Natural killer cell treated with Interleukin-12 subunit alpha and Interleukin-12 subunit beta and Interleukin-15 and Interleukin-18, amount 100 ng/mL, for 72 hours (primary cell): ENCODE measurements around the gene NTRK2. TPM values are rescaled to one million over a fixed set of nuclear protein-coding genes. Genes with fewer than 3 reads are reported as not detected.
A peak's percentile ranks its signal among the peaks of the same experiment; 100 is the strongest.

Experiments used
- ATAC-seq, 2 donors: fragments of 150-1000 bp; cut with Tn5 transposase in 1 of 2; sonication (Bioruptor Pico), chemical (Tn5 transposase) in 1 of 2; 2 replicates each; pipeline ENCODE4 v1.10.0; 2021
- DNase-seq: peaks from one replicate; pipeline ENCODE4 v3.0.0; 2022; ENCODE audit warnings: low spot score
- H3K27ac Mint-ChIP-seq, 2 donors: 1 replicate in 1 of 2; 2 replicates in 1 of 2; pipeline ENCODE4 v1.8.0; 2022; ENCODE audit warnings: mixed read lengths in 2 of 2, mild to moderate bottlenecking in 1 of 2, moderate library complexity in 1 of 2
- H3K27me3 Mint-ChIP-seq, 2 donors: 1 replicate in 1 of 2; 2 replicates in 1 of 2; pipeline ENCODE4 v1.8.0; 2022; ENCODE audit warnings: mixed read lengths in 2 of 2
- H3K36me3 Mint-ChIP-seq: one replicate; pipeline ENCODE4 v1.8.0; 2022; ENCODE audit warnings: mixed read lengths
- H3K4me1 Mint-ChIP-seq, 2 donors: 1 replicate in 1 of 2; 2 replicates in 1 of 2; pipeline ENCODE4 v1.8.0; 2022; ENCODE audit warnings: low read depth in 2 of 2, mixed read lengths in 2 of 2, mild to moderate bottlenecking in 1 of 2
- H3K4me3 Mint-ChIP-seq: one replicate; pipeline ENCODE4 v1.8.0; 2022; ENCODE audit warnings: mixed read lengths
- H3K9me3 Mint-ChIP-seq: 2 replicates; pipeline ENCODE4 v1.8.0; 2022; ENCODE audit warnings: mixed read lengths
- total RNA-seq, 2 donors: library from RNA; stranded (reverse); gene quantifications; one replicate each; pipeline ENCODE4 v1.2.3, GENCODE V29; 2022

Gene NTRK2
- total RNA-seq, 2 donors from 2014 or later, result 0.24 to 2.4 TPM

DNA sequence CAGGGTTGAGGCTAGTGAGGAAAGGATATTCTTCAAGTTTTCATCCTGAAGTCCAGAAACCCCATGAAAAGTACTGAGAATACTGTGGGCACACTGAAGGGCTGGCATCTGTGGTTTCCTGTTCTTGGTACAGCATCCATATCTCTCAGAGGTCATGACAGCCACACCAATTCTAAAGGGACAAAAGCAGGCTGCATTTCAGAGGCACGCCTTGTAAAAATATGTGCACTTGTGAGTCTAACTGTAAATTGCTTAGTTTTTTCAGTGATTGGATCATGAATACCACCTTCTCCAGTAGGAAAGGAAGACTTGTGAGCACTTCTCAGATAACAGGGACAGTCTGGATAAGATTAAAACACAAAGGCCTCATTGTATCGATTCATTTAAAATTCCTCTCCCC lies 230.9 kb downstream of the NTRK2 start:
- Mint-ChIP-seq H3K9me3 (no peaks in the 10 kb centered on the region), H3K4me1 (no peaks in the 10 kb centered on the region), H3K4me3 (no peak overlapping the region), H3K36me3 (no peaks in the 10 kb centered on the region), H3K27ac (no peak overlapping the region), H3K27me3 (peaks cover 12 to 32% of the 10 kb centered on the region in 2 donors)
- ATAC-seq (no peak), DNase-seq (no peak)

DNA sequence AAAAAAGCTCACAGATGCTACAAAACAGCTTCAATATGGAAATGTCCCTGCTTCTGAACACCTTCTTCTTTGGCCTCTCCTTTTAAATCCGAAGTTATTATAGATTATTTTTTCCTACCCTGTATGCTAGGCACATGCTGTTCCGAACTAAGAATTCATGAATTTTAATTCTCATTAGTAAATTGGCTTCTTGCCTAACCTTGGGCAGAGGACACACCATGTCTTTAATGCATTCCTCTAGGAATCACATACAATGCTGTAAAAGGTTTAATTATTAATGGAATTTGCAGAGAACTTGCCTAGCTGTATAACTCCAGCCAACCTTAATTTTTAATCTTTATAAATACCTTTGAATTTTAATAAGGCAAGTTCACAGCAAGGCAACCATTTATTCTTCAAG lies 234.4 kb downstream of the NTRK2 start:
- Mint-ChIP-seq H3K9me3 (no peaks in the 10 kb centered on the region), H3K4me3 (no peak overlapping the region), H3K4me1 (no peaks in the 10 kb centered on the region), H3K36me3 (no peaks in the 10 kb centered on the region), H3K27ac (no peak overlapping the region), H3K27me3 (peaks cover 20 to 43% of the 10 kb centered on the region in 2 donors)
- no peak for DNase-seq
- ATAC-seq, result no peak

DNA sequence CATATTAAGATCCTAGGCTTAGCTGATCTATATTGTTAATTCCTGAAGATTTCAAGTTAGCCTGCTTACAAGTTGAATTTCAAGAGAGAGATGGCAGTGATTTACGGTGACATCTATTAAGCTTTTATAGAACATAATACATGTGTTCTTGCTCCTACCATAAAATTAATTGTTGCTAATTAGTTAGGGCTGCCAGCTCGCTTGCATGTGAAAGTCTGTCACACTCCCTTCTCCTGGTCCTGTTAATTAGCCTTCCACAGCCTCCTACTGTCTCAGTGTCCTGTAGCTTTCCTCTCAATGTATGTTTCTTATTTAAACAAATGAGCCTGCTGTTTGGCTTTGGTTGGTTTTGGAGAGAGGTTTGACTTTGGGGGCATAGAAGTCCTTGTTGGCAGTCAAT lies 247.2 kb downstream of the NTRK2 start:
- Mint-ChIP-seq H3K9me3 (no peaks in the 10 kb centered on the region), H3K4me3 (no peak overlapping the region), H3K27me3 (peaks cover 16 to 42% of the 10 kb centered on the region in 2 donors), H3K27ac (no peak overlapping the region), H3K36me3 (no peaks in the 10 kb centered on the region), H3K4me1 (no peaks in the 10 kb centered on the region)
- DNase-seq, result no peak
- ATAC-seq, result no peak

DNA sequence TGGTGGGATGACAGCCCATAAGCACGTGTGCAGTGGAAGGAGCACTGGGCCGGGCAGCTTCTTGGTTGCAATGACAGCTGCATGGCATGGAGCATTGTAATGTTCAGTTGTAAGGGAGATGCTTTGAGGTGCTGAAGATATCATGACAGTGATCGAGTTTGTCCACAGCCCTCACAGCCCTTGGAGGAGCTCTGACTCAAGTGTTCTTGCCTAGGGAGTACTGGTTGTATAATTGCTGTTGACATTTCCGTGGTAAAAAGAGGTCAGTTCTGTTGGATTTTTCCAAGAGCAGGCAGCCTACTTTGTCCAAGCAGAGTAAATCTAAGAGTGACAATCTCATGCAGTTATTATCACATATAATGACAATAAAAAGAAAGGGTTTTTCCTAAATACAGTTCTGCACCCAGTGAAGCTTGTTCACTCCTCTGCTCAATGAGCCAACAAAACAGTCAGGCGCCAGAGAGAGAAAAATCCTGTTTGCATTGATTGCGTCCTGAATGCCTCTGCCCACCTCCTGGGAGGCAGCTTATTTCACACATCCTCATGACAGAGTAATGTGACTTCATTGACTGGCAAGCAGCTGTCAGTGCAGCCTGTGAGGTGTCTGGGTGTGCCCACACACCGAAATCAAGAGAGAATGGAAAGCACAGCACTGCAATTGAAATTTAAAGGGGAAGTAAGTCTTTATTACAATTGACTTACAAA lies 248.0 kb downstream of the NTRK2 start:
- Mint-ChIP-seq H3K36me3 (no peaks in the 10 kb centered on the region), H3K4me1 (no peaks in the 10 kb centered on the region), H3K4me3 (no peak overlapping the region), H3K9me3 (no peaks in the 10 kb centered on the region), H3K27me3 (peaks cover 14 to 35% of the 10 kb centered on the region in 2 donors), H3K27ac (no peak overlapping the region)
- DNase-seq (no peak), ATAC-seq (no peak)

DNA sequence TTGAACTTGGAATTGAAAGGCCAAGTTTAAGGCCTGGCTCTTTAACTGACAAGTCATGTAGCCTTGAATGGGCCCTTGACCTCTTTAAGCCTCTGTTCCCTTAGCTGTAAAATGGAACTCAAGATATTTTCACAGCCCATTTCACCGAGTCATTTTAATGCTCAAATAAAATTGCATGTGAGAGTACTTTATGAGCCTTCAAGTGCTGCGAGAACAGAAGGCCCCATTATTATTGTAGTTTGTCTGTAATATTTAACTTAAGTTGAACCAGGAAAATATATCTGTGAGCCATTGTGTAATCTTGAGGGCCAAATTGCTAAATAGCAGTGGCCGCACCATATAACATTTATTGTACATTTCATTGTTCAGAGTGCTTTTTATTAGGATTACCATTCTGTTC lies 249.9 kb downstream of the NTRK2 start:
- DNase-seq (no peak), ATAC-seq (no peak)
- H3K27me3 Mint-ChIP-seq, result peaks cover 16 to 21% of the 10 kb centered on the region in 2 donors
- no peak overlapping the region for H3K4me3 Mint-ChIP-seq
- H3K9me3 Mint-ChIP-seq, result no peaks in the 10 kb centered on the region
- H3K36me3 Mint-ChIP-seq, result no peaks in the 10 kb centered on the region
- H3K4me1 Mint-ChIP-seq, result no peaks in the 10 kb centered on the region
- no peak overlapping the region for H3K27ac Mint-ChIP-seq

DNA sequence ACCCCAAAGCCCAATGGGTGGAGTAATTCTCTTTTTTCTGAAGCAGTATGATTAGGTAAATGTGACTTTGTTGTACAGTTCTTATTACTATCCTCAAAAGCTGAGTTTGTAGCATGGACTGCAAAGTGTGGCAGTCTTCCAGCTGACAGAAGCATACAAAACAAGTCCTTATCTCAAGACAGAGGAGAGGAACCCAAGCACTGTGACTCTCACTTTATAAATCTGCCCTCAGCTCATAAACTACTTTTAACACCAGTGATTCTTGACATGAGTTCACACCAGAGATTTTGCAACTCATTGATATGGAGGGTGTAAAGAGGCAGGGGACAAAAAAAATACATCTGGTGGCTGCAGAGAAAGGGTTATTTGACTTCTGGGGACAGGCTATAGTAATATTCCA lies 251.6 kb downstream of the NTRK2 start:
- peaks cover 16 to 33% of the 10 kb centered on the region in 2 donors for H3K27me3 Mint-ChIP-seq
- H3K4me3 Mint-ChIP-seq, result no peak overlapping the region
- H3K36me3 Mint-ChIP-seq, result no peaks in the 10 kb centered on the region
- H3K27ac Mint-ChIP-seq, result no peak overlapping the region
- ATAC-seq (no peak), DNase-seq (no peak)
- no peaks in the 10 kb centered on the region for H3K9me3 Mint-ChIP-seq
- H3K4me1 Mint-ChIP-seq, result no peaks in the 10 kb centered on the region

DNA sequence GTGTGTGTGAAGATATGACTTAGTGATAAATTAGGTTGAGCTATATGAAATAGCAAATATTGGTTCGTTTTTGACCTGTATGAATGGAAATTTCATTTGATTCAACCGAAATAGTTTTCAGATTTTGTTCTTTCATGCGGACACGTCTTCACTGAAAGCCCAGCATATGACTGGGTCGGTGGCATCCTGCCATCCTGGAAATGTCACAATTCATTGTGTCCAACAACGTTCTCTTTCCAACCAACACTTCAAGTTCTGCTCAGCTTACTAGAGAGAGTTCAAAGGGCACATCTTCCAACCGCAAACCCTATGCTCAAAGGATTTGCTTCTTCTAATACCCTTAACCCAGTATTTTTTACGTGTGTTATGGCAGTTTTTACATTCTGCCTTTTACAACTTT lies 252.5 kb downstream of the NTRK2 start:
- Mint-ChIP-seq H3K36me3 (no peaks in the 10 kb centered on the region), H3K4me1 (no peaks in the 10 kb centered on the region), H3K4me3 (no peak overlapping the region), H3K27ac (no peak overlapping the region), H3K27me3 (peaks cover 19 to 40% of the 10 kb centered on the region in 2 donors), H3K9me3 (no peaks in the 10 kb centered on the region)
- no peak for DNase-seq
- ATAC-seq, result no peak

DNA sequence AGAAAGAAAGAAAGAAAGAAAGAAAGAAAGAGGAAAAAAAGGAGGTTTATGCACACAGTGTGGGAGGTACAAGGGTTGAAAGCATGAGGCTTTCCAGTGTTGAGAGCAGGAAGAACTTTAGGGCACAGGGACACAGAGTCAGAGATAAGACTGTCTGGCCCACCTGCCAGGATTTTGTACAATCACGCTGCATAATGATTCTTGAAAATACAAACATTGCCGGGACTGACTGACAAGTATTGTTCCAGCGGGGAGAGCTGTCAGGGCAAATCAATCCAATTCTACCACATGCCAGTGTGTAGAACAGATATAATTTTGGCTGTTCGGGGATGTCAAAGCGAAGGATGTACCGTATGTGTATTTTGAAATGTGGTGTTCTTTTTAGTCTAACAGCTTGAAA lies 254.7 kb downstream of the NTRK2 start:
- Mint-ChIP-seq H3K4me1 (no peaks in the 10 kb centered on the region), H3K27ac (no peak overlapping the region), H3K4me3 (no peak overlapping the region), H3K27me3 (peaks cover 26 to 40% of the 10 kb centered on the region in 2 donors), H3K9me3 (no peaks in the 10 kb centered on the region), H3K36me3 (no peaks in the 10 kb centered on the region)
- ATAC-seq (no peak), DNase-seq (no peak)

DNA sequence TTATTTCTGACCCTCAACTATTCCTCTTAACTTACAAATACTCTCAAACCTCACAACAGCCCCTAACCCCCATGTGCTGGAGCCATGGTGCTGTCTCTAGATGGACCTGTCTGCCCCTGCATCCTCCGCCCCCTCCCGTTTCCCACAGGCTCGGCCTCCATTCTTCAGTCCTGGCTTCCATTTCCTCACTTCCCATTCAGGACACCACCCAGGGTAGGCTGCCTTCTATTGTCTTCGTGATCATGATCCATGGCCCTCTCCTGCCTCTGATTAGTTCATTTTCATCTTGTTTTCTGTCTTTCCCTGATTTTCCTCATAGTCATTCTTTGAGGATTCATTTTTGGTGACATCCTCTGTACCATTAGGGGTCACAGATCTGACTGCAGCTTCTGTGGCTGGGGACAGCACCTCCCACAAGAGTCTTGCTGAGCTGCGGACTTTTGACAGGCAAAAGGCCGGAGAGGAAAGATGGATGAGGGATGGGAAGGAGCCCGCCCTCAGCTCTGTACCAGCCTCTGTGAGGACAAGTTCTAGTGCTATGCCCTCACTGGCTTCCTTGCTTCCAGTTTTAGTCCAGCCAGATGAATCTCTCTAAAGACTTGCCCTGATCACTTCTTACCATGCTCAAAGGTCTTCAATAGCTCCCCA lies 255.8 kb downstream of the NTRK2 start:
- Mint-ChIP-seq H3K27me3 (peaks cover 28 to 38% of the 10 kb centered on the region in 2 donors), H3K27ac (no peak overlapping the region), H3K9me3 (no peaks in the 10 kb centered on the region), H3K36me3 (no peaks in the 10 kb centered on the region), H3K4me3 (no peak overlapping the region), H3K4me1 (no peaks in the 10 kb centered on the region)
- ATAC-seq (peak in 1 of 2 donors; percentile 50), DNase-seq (no peak)

DNA sequence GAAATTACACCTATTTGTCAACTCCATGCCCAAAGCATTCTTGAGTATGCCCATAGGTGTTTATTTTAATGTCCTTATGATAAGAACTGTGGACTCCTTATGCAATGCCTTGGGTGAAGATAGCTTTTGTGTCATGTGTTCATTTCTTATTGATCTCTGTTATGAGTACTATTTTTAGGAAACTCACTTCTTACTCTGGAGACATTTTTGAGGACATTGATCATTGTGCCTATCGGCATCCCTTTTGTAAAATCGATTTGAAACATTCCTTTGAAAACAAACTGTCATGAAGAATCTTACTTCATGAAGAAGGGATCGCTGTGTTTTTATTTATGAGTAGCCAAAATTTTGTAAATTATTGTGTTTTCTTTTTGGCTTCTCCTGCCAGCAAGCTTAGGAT lies 257.3 kb downstream of the NTRK2 start:
- no peaks in the 10 kb centered on the region for H3K9me3 Mint-ChIP-seq
- ATAC-seq (no peak), DNase-seq (no peak)
- H3K36me3 Mint-ChIP-seq, result no peaks in the 10 kb centered on the region
- no peak overlapping the region for H3K27ac Mint-ChIP-seq
- H3K4me1 Mint-ChIP-seq, result no peaks in the 10 kb centered on the region
- peaks cover 25 to 36% of the 10 kb centered on the region in 2 donors for H3K27me3 Mint-ChIP-seq
- no peak overlapping the region for H3K4me3 Mint-ChIP-seq

DNA sequence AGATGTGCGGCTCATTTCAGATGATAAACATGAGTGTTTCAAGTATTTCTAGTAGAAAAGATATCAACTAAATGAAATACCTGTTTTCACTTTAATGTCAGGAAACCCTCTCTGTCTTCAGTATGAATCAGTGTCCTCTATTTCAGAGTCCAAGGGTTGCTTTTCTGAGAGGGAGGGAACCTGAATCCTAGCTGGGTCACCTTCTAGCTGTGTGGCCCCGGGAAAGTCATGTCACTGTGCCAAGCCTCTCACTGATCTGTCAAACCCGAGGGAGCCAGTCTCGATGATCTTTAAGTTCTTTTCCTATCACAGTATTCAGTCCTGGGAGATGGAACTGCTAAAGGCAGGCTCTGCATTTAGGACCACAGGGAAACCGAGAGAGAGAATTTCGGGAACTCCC lies 258.9 kb downstream of the NTRK2 start:
- no peak for ATAC-seq
- no peak overlapping the region for H3K27ac Mint-ChIP-seq
- H3K36me3 Mint-ChIP-seq, result no peaks in the 10 kb centered on the region
- no peaks in the 10 kb centered on the region for H3K9me3 Mint-ChIP-seq
- H3K4me1 Mint-ChIP-seq, result no peaks in the 10 kb centered on the region
- no peak for DNase-seq
- peaks cover 22 to 43% of the 10 kb centered on the region in 2 donors for H3K27me3 Mint-ChIP-seq
- H3K4me3 Mint-ChIP-seq, result no peak overlapping the region

DNA sequence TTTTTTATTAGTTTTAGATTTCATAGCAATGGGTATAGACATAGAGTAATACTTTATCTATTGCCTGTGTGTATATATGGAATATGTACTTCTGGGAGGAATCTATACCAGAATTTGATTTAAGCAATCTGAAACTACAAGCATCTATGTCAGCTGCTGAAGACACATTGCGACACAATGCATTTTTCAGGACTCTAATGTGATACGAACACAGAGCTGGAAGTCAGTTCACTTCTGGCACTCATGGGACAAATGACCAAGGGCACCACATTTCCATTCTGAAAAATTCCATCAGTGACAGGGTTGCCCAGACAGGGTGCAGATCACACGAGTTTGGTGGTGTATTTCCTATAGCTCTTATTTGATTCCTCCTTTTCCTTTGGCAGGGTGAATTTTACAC lies 259.5 kb downstream of the NTRK2 start:
- Mint-ChIP-seq H3K27me3 (peaks cover 20 to 39% of the 10 kb centered on the region in 2 donors), H3K9me3 (no peaks in the 10 kb centered on the region), H3K4me3 (no peak overlapping the region), H3K36me3 (no peaks in the 10 kb centered on the region), H3K4me1 (no peaks in the 10 kb centered on the region), H3K27ac (no peak overlapping the region)
- no peak for ATAC-seq
- DNase-seq, result no peak

DNA sequence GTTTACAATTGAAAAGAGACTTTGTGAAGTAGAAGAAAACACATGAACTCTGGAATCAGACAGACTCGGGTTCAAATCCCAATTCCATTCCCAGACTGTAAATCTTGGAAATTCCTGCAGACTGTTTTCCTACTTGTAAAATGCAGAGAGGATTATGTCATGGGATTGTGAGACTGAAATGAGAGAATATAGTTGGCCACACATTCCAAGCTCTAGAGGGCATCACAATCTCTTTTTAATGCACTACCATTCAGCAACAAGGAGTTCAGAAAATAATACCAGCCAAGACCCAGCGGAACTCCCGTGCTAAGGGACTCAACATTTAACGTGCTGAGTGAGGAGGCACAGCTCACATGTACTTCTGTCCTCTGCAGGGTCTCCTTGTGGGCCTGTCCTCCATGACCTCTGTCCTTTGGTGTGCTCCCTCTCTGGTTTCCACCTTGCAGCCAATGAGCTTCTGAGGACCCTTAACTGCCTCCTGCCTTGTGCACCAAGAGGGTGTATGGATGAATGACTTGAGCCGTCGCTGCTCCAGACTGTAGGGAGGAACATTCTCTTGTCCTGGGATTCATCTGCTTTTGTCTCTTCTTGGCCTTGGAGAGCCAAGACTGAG lies 263.5 kb downstream of the NTRK2 start:
- no peak for ATAC-seq
- Mint-ChIP-seq H3K27me3 (peaks cover 8 to 17% of the 10 kb centered on the region in 2 donors), H3K4me1 (no peaks in the 10 kb centered on the region), H3K4me3 (no peak overlapping the region), H3K9me3 (no peaks in the 10 kb centered on the region), H3K27ac (no peak overlapping the region), H3K36me3 (no peaks in the 10 kb centered on the region)
- DNase-seq, result no peak

DNA sequence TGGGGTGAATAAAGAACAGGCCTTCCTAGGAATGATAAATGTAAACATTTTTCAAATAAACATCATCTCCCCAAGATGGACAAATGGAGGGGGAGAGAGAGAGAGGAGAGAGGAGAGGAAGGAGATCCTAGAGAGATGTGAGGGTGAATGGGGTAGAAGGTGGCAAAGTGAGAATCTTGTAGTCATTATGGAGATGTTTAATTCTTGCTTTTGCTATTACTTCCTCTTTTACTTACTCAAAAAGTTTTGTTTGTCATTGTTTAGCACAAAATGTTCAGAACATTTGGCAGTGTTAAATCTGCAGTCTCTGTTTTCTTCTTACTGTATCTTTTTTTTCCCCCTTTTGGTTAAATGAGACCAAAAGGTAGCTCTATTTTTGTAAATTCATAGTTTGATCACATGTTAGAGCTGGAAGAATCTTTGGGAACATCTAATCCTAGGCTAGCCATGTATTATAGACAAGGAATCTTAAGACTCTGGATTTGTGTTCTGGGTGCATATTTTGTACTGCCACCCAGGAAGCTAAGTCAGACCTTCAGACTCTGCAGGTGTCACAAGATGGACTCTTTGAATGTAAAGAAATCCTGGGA lies 266.1 kb downstream of the NTRK2 start:
- no peak for DNase-seq
- no peak overlapping the region for H3K27ac Mint-ChIP-seq

More for the DNA sequence above, 266.1 kb downstream of the NTRK2 start:
- Mint-ChIP-seq H3K27me3 (peaks cover 5 to 12% of the 10 kb centered on the region in 2 donors), H3K36me3 (no peaks in the 10 kb centered on the region), H3K4me1 (no peaks in the 10 kb centered on the region), H3K4me3 (no peak overlapping the region), H3K9me3 (no peaks in the 10 kb centered on the region)
- no peak for ATAC-seq
